ENCODE results near the gene EVI2A.

DNA sequence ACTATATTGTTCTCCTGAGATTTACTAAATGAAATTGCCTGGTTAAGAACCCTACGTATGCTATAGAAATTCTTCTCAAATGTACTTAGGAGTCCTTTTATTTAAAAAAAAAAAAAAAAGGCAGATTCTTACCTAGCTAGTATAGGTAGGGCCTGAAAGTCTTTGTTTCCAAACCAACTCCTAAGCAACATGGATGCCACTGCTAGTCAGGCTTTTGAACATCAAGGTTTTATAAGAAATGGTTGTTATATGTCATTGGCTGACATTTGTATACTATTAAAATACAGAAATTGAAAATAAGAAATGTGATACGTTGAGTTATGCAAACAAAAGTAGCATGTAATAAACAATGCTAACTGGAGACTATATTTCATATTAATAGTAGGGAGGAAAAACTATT lies 1.2 kb downstream of the EVI2A start:
- no peak for TF ChIP-seq POLR2A (IDR thresholded peaks at IDR 0.05; ENCODE audit: low read length)
- no peak for TF ChIP-seq GATA1 (IDR thresholded peaks at IDR 0.05; ENCODE audit: low read depth, low read length)

Data from erythroblast (primary cell).